Measurements from ENCODE around the gene CPNE7. TPM values are rescaled to one million over a fixed set of nuclear protein-coding genes. Genes with fewer than 3 reads are reported as not detected.

Gene CPNE7
- polyA plus RNA-seq, 3 donors, result not detected

GRCh38 chr16:89596061-89596689 lies 20.6 kb downstream of the CPNE7 start:
- Mint-ChIP-seq H3K36me3 (no peaks in the 10 kb centered on the region), H3K4me1 (no peaks in the 10 kb centered on the region), H3K9me3 (peaks cover 0 to 3% (median 0%) of the 10 kb centered on the region in 7 donors), H3K27me3 (ENCODE audit: low read depth in 3 of 3) (peaks cover 1 to 4% (median 3%) of the 10 kb centered on the region in 3 donors), H3K4me3 (no peak overlapping the region), H3K27ac (no peak overlapping the region)
- H3K4me1 ChIP-seq (ENCODE audit: control insufficient read depth in 1 of 2, insufficient read depth in 2 of 2, low read length in 2 of 2), result no peaks in the 10 kb centered on the region
- TF ChIP-seq, protein P1, sequence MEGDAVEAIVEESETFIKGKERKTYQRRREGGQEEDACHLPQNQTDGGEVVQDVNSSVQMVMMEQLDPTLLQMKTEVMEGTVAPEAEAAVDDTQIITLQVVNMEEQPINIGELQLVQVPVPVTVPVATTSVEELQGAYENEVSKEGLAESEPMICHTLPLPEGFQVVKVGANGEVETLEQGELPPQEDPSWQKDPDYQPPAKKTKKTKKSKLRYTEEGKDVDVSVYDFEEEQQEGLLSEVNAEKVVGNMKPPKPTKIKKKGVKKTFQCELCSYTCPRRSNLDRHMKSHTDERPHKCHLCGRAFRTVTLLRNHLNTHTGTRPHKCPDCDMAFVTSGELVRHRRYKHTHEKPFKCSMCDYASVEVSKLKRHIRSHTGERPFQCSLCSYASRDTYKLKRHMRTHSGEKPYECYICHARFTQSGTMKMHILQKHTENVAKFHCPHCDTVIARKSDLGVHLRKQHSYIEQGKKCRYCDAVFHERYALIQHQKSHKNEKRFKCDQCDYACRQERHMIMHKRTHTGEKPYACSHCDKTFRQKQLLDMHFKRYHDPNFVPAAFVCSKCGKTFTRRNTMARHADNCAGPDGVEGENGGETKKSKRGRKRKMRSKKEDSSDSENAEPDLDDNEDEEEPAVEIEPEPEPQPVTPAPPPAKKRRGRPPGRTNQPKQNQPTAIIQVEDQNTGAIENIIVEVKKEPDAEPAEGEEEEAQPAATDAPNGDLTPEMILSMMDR (IDR thresholded peaks at IDR 0.05), result no peak
- DNase-seq, result no peak
- H3K27ac ChIP-seq (ENCODE audit: low read depth in 1 of 2, low read length in 2 of 2), result no peak overlapping the region
- H3K4me2 ChIP-seq (replicated peaks; ENCODE audit: extremely low read depth, low read length, poor library complexity, severe bottlenecking), result no peak overlapping the region
- no peaks in the 10 kb centered on the region for H4K20me1 ChIP-seq (ENCODE audit: insufficient read depth, low read length)
- no peak overlapping the region for H3K4me3 ChIP-seq (replicated peaks in 1 of 3; ENCODE audit: low read depth in 2 of 3, low read length in 3 of 3)
- intact Hi-C loops (cut with micrococcal nuclease), result no loop called here
- WGBS (ENCODE audit: insufficient coverage), result 95% methylated on average over 19 of the region's 25 CpGs
- H3K79me2 ChIP-seq (ENCODE audit: insufficient read depth, low read length), result no peaks in the 10 kb centered on the region
- H3K9ac ChIP-seq (ENCODE audit: insufficient read depth, low read length, poor library complexity, severe bottlenecking), result no peak overlapping the region
- no peaks in the 10 kb centered on the region for H3K27me3 ChIP-seq (ENCODE audit: control insufficient read depth in 2 of 2, insufficient read depth in 2 of 2, low read length in 2 of 2)
- no peak overlapping the region for H2AFZ ChIP-seq (ENCODE audit: insufficient read depth, low read depth, low read length, poor library complexity, severe bottlenecking)
- no peaks in the 10 kb centered on the region for H3K9me3 ChIP-seq (replicated peaks in 1 of 2; ENCODE audit: control insufficient read depth in 1 of 2, insufficient read depth in 1 of 2, low read length in 2 of 2)
- no peaks in the 10 kb centered on the region for H3K36me3 ChIP-seq (replicated peaks in 1 of 2; ENCODE audit: control insufficient read depth in 1 of 2, insufficient read depth in 2 of 2, low read length in 2 of 2)

GRCh38 chr16:89596957-89597649 lies 21.5 kb downstream of the CPNE7 start:
- no peaks in the 10 kb centered on the region for H3K9me3 ChIP-seq (replicated peaks in 1 of 2; ENCODE audit: control insufficient read depth in 1 of 2, insufficient read depth in 1 of 2, low read length in 2 of 2)
- peaks cover 0 to under 1% of the 10 kb centered on the region in 2 donors for H3K4me1 ChIP-seq (ENCODE audit: control insufficient read depth in 1 of 2, insufficient read depth in 2 of 2, low read length in 2 of 2)
- DNase-seq, result no peak
- TF ChIP-seq, protein P1 (IDR thresholded peaks at IDR 0.05), result no peak
- H3K27ac ChIP-seq (ENCODE audit: low read depth in 1 of 2, low read length in 2 of 2), result no peak overlapping the region
- H3K36me3 ChIP-seq (replicated peaks in 1 of 2; ENCODE audit: control insufficient read depth in 1 of 2, insufficient read depth in 2 of 2, low read length in 2 of 2), result no peaks in the 10 kb centered on the region
- Mint-ChIP-seq H3K36me3 (no peaks in the 10 kb centered on the region), H3K4me1 (no peaks in the 10 kb centered on the region), H3K27ac (no peak overlapping the region), H3K27me3 (ENCODE audit: low read depth in 3 of 3) (peaks cover 1 to 12% (median 2%) of the 10 kb centered on the region in 3 donors), H3K9me3 (peaks cover 0 to 3% (median 0%) of the 10 kb centered on the region in 7 donors), H3K4me3 (no peak overlapping the region)
- no peaks in the 10 kb centered on the region for H3K79me2 ChIP-seq (ENCODE audit: insufficient read depth, low read length)
- no peak overlapping the region for H3K4me2 ChIP-seq (replicated peaks; ENCODE audit: extremely low read depth, low read length, poor library complexity, severe bottlenecking)
- 96% methylated on average over 16 of the region's 19 CpGs for WGBS (ENCODE audit: insufficient coverage)
- no peaks in the 10 kb centered on the region for H3K27me3 ChIP-seq (ENCODE audit: control insufficient read depth in 2 of 2, insufficient read depth in 2 of 2, low read length in 2 of 2)
- H3K4me3 ChIP-seq (replicated peaks in 1 of 3; ENCODE audit: low read depth in 2 of 3, low read length in 3 of 3), result no peak overlapping the region
- H3K9ac ChIP-seq (ENCODE audit: insufficient read depth, low read length, poor library complexity, severe bottlenecking), result no peak overlapping the region
- H4K20me1 ChIP-seq (ENCODE audit: insufficient read depth, low read length), result no peaks in the 10 kb centered on the region
- intact Hi-C loops (cut with micrococcal nuclease), result no loop called here
- H2AFZ ChIP-seq (ENCODE audit: insufficient read depth, low read depth, low read length, poor library complexity, severe bottlenecking), result no peak overlapping the region
